Measurements from ENCODE around the gene UBIAD1.

The UBIAD1 gene

GRCh38 chr1:11272832-11273594 lies at the start of gene UBIAD1:
Gene UBIAD1, plus strand, starts transcription at chr1:11273198. Its CDS starts 334 bp downstream, at chr1:11273532.
- peak within 1 kb of the TSS; percentile 76 for H3K4me3 ChIP-seq (ENCODE audit: low read depth, low read length)
- TF ChIP-seq CTCF (IDR thresholded peaks at IDR 0.05; ENCODE audit: low read depth, low read length), result no peak

- no peak for TF ChIP-seq CTCF (IDR thresholded peaks at IDR 0.05; ENCODE audit: low read depth, low read length)
- H3K4me3 ChIP-seq (ENCODE audit: low read depth, low read length), result no peak overlapping the region
Measured at GRCh38 chr1:11227106-11228077, 45.6 kb upstream of the UBIAD1 start.

GRCh38 chr1:11229203-11229602 lies 43.8 kb upstream of the UBIAD1 start:
- TF ChIP-seq CTCF (IDR thresholded peaks at IDR 0.05; ENCODE audit: low read depth, low read length), result no peak
- H3K4me3 ChIP-seq (ENCODE audit: low read depth, low read length), result no peak overlapping the region

GRCh38 chr1:11233208-11233607 lies 39.8 kb upstream of the UBIAD1 start:
- no peak for TF ChIP-seq CTCF (IDR thresholded peaks at IDR 0.05; ENCODE audit: low read depth, low read length)
- H3K4me3 ChIP-seq (ENCODE audit: low read depth, low read length), result no peak overlapping the region

- TF ChIP-seq CTCF (IDR thresholded peaks at IDR 0.05; ENCODE audit: low read depth, low read length), result no peak
- H3K4me3 ChIP-seq (ENCODE audit: low read depth, low read length), result no peak overlapping the region
Measured at GRCh38 chr1:11237356-11237755, 35.6 kb upstream of the UBIAD1 start.

- H3K4me3 ChIP-seq (ENCODE audit: low read depth, low read length), result no peak overlapping the region
- no peak for TF ChIP-seq CTCF (IDR thresholded peaks at IDR 0.05; ENCODE audit: low read depth, low read length)
Measured at GRCh38 chr1:11238311-11238710, 34.7 kb upstream of the UBIAD1 start.

- TF ChIP-seq CTCF (IDR thresholded peaks at IDR 0.05; ENCODE audit: low read depth, low read length), result no peak
- no peak overlapping the region for H3K4me3 ChIP-seq (ENCODE audit: low read depth, low read length)
Measured at GRCh38 chr1:11245248-11245647, 27.8 kb upstream of the UBIAD1 start.

Data from WI38 (cell line).